Neural cell (in vitro differentiated cells): ENCODE measurements around the gene ACBD7. TPM values are rescaled to one million over a fixed set of nuclear protein-coding genes. Genes with fewer than 3 reads are reported as not detected.

Source experiments
- H2AFZ ChIP-seq: fragments of 200-600, 300-800 bp; sonication (generic), shearing (Covaris generic); 2 replicates; pipeline ENCODE4 v1.6.0; 2014; ENCODE audit warnings: low read depth, mild to moderate bottlenecking, antibody characterized with exemption, low read length, moderate library complexity
- H3F3A ChIP-seq: fragments of 200-600 bp; shearing (Covaris generic); 2 replicates; pipeline ENCODE4 v1.6.1; 2016; ENCODE audit warnings: mild to moderate bottlenecking, moderate library complexity, mixed read lengths, antibody characterized with exemption, low read length; ENCODE audit not compliant: insufficient read depth, poor library complexity, severe bottlenecking
- H3K27ac ChIP-seq: fragments of 200-600, 300-800 bp; sonication (generic), shearing (Covaris generic); 2 replicates; pipeline ENCODE4 v1.5.1; 2014; ENCODE audit warnings: mild to moderate bottlenecking, low read length, moderate library complexity
- H3K27me3 ChIP-seq: fragments of 300-800, 200-600 bp; sonication (generic), shearing (Covaris generic); 2 replicates; pipeline ENCODE4 v1.6.0; 2014; ENCODE audit warnings: mild to moderate bottlenecking, low read depth, low read length, moderate library complexity; ENCODE audit not compliant: insufficient read depth
- H3K36me3 ChIP-seq: fragments of 300-800, 200-600 bp; sonication (generic), shearing (Covaris generic); 2 replicates; pipeline ENCODE4 v1.5.1; 2014; ENCODE audit warnings: mild to moderate bottlenecking, antibody characterized with exemption, low read length, moderate library complexity; ENCODE audit not compliant: insufficient read depth
- H3K4me2 ChIP-seq: fragments of 300-800, 200-600 bp; sonication (generic), shearing (Covaris generic); 2 replicates; pipeline ENCODE4 v1.6.0; 2014; ENCODE audit warnings: mild to moderate bottlenecking, low read length
- H3K4me3 ChIP-seq: fragments of 300-800, 200-600 bp; sonication (generic), shearing (Covaris generic); 2 replicates; pipeline ENCODE4 v1.5.1; 2014; ENCODE audit warnings: mild to moderate bottlenecking, low read length, moderate library complexity
- H3K79me2 ChIP-seq: fragments of 200-600 bp; shearing (Covaris generic); replicated peaks from 2 replicates; pipeline ENCODE4 v1.6.0; 2014; ENCODE audit warnings: mild to moderate bottlenecking, low read length, moderate library complexity; ENCODE audit not compliant: insufficient read depth
- H3K9ac ChIP-seq: fragments of 300-800, 200-600 bp; sonication (generic), shearing (Covaris generic); 2 replicates; pipeline ENCODE4 v1.6.1; 2016; ENCODE audit warnings: mild to moderate bottlenecking, low read length, mixed read lengths
- H3K9me2 ChIP-seq: fragments of 200-600 bp; shearing (Covaris generic); 2 replicates; pipeline ENCODE4 v1.6.1; 2016; ENCODE audit warnings: mild to moderate bottlenecking, low read length, mixed read lengths; ENCODE audit not compliant: insufficient read depth
- H3K9me3 ChIP-seq: fragments of 200-600, 300-800 bp; sonication (generic), shearing (Covaris generic); 2 replicates; pipeline ENCODE4 v1.6.1; 2016; ENCODE audit warnings: mild to moderate bottlenecking, mixed run types, low read length, moderate library complexity, mixed read lengths
- H4K20me1 ChIP-seq: fragments of 200-600 bp; shearing (Covaris generic); 2 replicates; pipeline ENCODE4 v1.6.1; 2016; ENCODE audit warnings: mild to moderate bottlenecking, mixed run types; ENCODE audit not compliant: insufficient read depth
- CTCF ChIP-seq: fragments of 450-650 bp; IDR thresholded peaks from 2 replicates; pipeline ENCODE4 v1.5.1; 2014; ENCODE audit warnings: antibody characterized with exemption, mild to moderate bottlenecking, moderate library complexity; ENCODE audit not compliant: poor library complexity, severe bottlenecking
- EP300 ChIP-seq: fragments of 450-650 bp; conservative IDR thresholded peaks from 2 replicates; pipeline ENCODE4 v1.6.1; 2014; ENCODE audit warnings: antibody characterized with exemption, mild to moderate bottlenecking, moderate library complexity; ENCODE audit not compliant: poor library complexity, severe bottlenecking
- EZH2 ChIP-seq: fragments of 200-600, 300-800 bp; shearing (Covaris generic), sonication (generic); IDR thresholded peaks from 2 replicates; pipeline ENCODE4 v1.6.1; 2014; ENCODE audit warnings: antibody characterized with exemption, low read length, borderline replicate concordance, mild to moderate bottlenecking; ENCODE audit not compliant: insufficient read depth, poor library complexity, severe bottlenecking
- MXI1 ChIP-seq: fragments of 450-650 bp; conservative IDR thresholded peaks from 2 replicates; pipeline ENCODE4 v1.6.1; 2014; ENCODE audit warnings: antibody characterized with exemption, mild to moderate bottlenecking; ENCODE audit not compliant: poor library complexity, severe bottlenecking
- POLR2AphosphoS5 ChIP-seq: IDR thresholded peaks from 2 replicates; pipeline ENCODE4 v1.6.1; 2012
- RAD21 ChIP-seq: fragments of 450-650 bp; conservative IDR thresholded peaks from 2 replicates; pipeline ENCODE4 v1.6.1; 2014; ENCODE audit warnings: antibody characterized with exemption, mild to moderate bottlenecking, moderate library complexity
- REST ChIP-seq: IDR thresholded peaks from 2 replicates; pipeline ENCODE4 v1.6.1; 2012; ENCODE audit warnings: borderline replicate concordance
- SMC3 ChIP-seq: fragments of 450-650 bp; conservative IDR thresholded peaks from 2 replicates; pipeline ENCODE4 v1.6.1; 2014; ENCODE audit warnings: antibody characterized with exemption, mild to moderate bottlenecking, moderate library complexity; ENCODE audit not compliant: poor library complexity
- TAF1 ChIP-seq: IDR thresholded peaks from 2 replicates; pipeline ENCODE4 v1.6.1; 2012; ENCODE audit warnings: low read depth
- polyA plus RNA-seq: library from polyadenylated mRNA; depleted of rRNA; stranded (reverse); fragments of >200 nt; gene quantifications from 2 replicates; pipeline ENCODE4 v1.2.3, GENCODE V29; 2014

ACBD7 gene
- polyA plus RNA-seq, 1 donor from 2014 or later: 3.3 TPM

GRCh38 chr10:15124190-15124589, 35.6 kb upstream of the ACBD7 start:
- Histone ChIP-seq H4K20me1 (no peaks in the 10 kb centered on the region), H3F3A (no peaks in the 10 kb centered on the region), H3K9ac (no peak overlapping the region), H3K79me2 (no peaks in the 10 kb centered on the region), H3K27ac (no peak overlapping the region), H3K9me2 (no peaks in the 10 kb centered on the region), H3K9me3 (no peaks in the 10 kb centered on the region), H3K36me3 (no peaks in the 10 kb centered on the region), H3K4me3 (no peak overlapping the region), H3K4me2 (no peak overlapping the region), H3K27me3 (no peaks in the 10 kb centered on the region), H2AFZ (no peak overlapping the region)
- TF ChIP-seq POLR2AphosphoS5: no peak
- no peak for TF ChIP-seq CTCF
- TF ChIP-seq EZH2: no peak
- no peak for TF ChIP-seq RAD21
- TF ChIP-seq MXI1: no peak
- TF ChIP-seq TAF1: no peak
- no peak for TF ChIP-seq EP300
- no peak for TF ChIP-seq REST
- TF ChIP-seq SMC3: no peak

- H3K4me3 ChIP-seq: no peak overlapping the region
These were observed 35.2 kb upstream of the ACBD7 start for GRCh38 chr10:15123749-15124184.

More at GRCh38 chr10:15123749-15124184, 35.2 kb upstream of the ACBD7 start:
- no peaks in the 10 kb centered on the region for H4K20me1 ChIP-seq
- no peaks in the 10 kb centered on the region for H3K79me2 ChIP-seq
- H3K9me3 ChIP-seq: no peaks in the 10 kb centered on the region
- H3K4me2 ChIP-seq: no peak overlapping the region
- no peak overlapping the region for H2AFZ ChIP-seq
- TF ChIP-seq REST (no peak), POLR2AphosphoS5 (no peak), EP300 (no peak), SMC3 (no peak), RAD21 (no peak), TAF1 (no peak), CTCF (no peak), MXI1 (no peak), EZH2 (no peak)
- no peaks in the 10 kb centered on the region for H3K9me2 ChIP-seq
- H3F3A ChIP-seq: no peaks in the 10 kb centered on the region
- no peaks in the 10 kb centered on the region for H3K27me3 ChIP-seq
- no peaks in the 10 kb centered on the region for H3K36me3 ChIP-seq
- no peak overlapping the region for H3K9ac ChIP-seq
- no peak overlapping the region for H3K27ac ChIP-seq
